ENCODE measurements around the gene YWHAH.

Gene YWHAH

GRCh38 chr22:31952094-31952401 lies 7.7 kb downstream of the YWHAH start:
- peak; percentile 38 for TF ChIP-seq CTCF (conservative IDR thresholded peaks at IDR 0.05; ENCODE audit: low read depth, low read length)
- no peak overlapping the region for H3K4me3 ChIP-seq (ENCODE audit: low read depth, low read length)
- peak; percentile 33 for DNase-seq (ENCODE audit: low read depth)

GRCh38 chr22:31952472-31952871 lies 8.1 kb downstream of the YWHAH start:
- TF ChIP-seq CTCF (conservative IDR thresholded peaks at IDR 0.05; ENCODE audit: low read depth, low read length), result no peak
- no peak overlapping the region for H3K4me3 ChIP-seq (ENCODE audit: low read depth, low read length)
- DNase-seq (ENCODE audit: low read depth), result peak; percentile 92

GRCh38 chr22:31953261-31953660 lies 8.9 kb downstream of the YWHAH start:
- TF ChIP-seq CTCF (conservative IDR thresholded peaks at IDR 0.05; ENCODE audit: low read depth, low read length), result no peak

GRCh38 chr22:31954535-31955523 lies 10.5 kb downstream of the YWHAH start:
- H3K4me3 ChIP-seq (ENCODE audit: low read depth, low read length), result no peak overlapping the region
- TF ChIP-seq CTCF (conservative IDR thresholded peaks at IDR 0.05; ENCODE audit: low read depth, low read length), result no peak
- no peak for DNase-seq (ENCODE audit: low read depth)

More at GRCh38 chr22:31953261-31953660, 8.9 kb downstream of the YWHAH start:
- no peak for DNase-seq (ENCODE audit: low read depth)
- H3K4me3 ChIP-seq (ENCODE audit: low read depth, low read length), result no peak overlapping the region

- no peak overlapping the region for H3K4me3 ChIP-seq (ENCODE audit: low read depth, low read length)
- DNase-seq (ENCODE audit: low read depth), result no peak
- TF ChIP-seq CTCF (conservative IDR thresholded peaks at IDR 0.05; ENCODE audit: low read depth, low read length), result no peak
Measured at GRCh38 chr22:31956360-31956759, 12.0 kb downstream of the YWHAH start.

GRCh38 chr22:31957970-31958594 lies 13.7 kb downstream of the YWHAH start:
- no peak overlapping the region for H3K4me3 ChIP-seq (ENCODE audit: low read depth, low read length)
- DNase-seq (ENCODE audit: low read depth), result no peak
- no peak for TF ChIP-seq CTCF (conservative IDR thresholded peaks at IDR 0.05; ENCODE audit: low read depth, low read length)

Data from choroid plexus epithelial cell (primary cell).